Cardiac fibroblast (primary cell): ENCODE results near the gene SLC16A1.
"Not testable (repeated sequence)": the region's sequence is repeated elsewhere in the genome, so short reads cannot be mapped to it uniquely, and the experiment has no call there.

Experiments used
- DNase-seq, 2 donors: peaks; one replicate each; pipeline versions ENCODE4 v3.0.0 to v3.0.0-alpha.2; 2010; ENCODE audit warnings: low read depth in 2 of 2
- H3K4me3 ChIP-seq, 2 donors: replicated peaks in 1 of 2; 1 replicate in 1 of 2; 2 replicates in 1 of 2; pipeline ENCODE4 v1.5.1; 2011; ENCODE audit warnings: low read depth in 2 of 2, low read length in 2 of 2, mild to moderate bottlenecking in 2 of 2, moderate library complexity in 1 of 2
- TF ChIP-seq, protein P1 (sequence below): IDR thresholded peaks from one replicate; pipeline ENCODE4 v1.5.1; 2011; ENCODE audit warnings: low read depth, mild to moderate bottlenecking, low read length, inconsistent platforms

Gene SLC16A1

GRCh38 chr1:112982853-112983536 is 27.0 kb upstream of the SLC16A1 start:
- DNase-seq = no peak
- TF ChIP-seq, protein P1, sequence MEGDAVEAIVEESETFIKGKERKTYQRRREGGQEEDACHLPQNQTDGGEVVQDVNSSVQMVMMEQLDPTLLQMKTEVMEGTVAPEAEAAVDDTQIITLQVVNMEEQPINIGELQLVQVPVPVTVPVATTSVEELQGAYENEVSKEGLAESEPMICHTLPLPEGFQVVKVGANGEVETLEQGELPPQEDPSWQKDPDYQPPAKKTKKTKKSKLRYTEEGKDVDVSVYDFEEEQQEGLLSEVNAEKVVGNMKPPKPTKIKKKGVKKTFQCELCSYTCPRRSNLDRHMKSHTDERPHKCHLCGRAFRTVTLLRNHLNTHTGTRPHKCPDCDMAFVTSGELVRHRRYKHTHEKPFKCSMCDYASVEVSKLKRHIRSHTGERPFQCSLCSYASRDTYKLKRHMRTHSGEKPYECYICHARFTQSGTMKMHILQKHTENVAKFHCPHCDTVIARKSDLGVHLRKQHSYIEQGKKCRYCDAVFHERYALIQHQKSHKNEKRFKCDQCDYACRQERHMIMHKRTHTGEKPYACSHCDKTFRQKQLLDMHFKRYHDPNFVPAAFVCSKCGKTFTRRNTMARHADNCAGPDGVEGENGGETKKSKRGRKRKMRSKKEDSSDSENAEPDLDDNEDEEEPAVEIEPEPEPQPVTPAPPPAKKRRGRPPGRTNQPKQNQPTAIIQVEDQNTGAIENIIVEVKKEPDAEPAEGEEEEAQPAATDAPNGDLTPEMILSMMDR = no peak
- H3K4me3 ChIP-seq = no peak overlapping the region

- H3K4me3 ChIP-seq = no peak overlapping the region
- no peak for DNase-seq
- TF ChIP-seq, protein P1 = no peak
Measured at GRCh38 chr1:112982328-112982727, 26.3 kb upstream of the SLC16A1 start.

DNA sequence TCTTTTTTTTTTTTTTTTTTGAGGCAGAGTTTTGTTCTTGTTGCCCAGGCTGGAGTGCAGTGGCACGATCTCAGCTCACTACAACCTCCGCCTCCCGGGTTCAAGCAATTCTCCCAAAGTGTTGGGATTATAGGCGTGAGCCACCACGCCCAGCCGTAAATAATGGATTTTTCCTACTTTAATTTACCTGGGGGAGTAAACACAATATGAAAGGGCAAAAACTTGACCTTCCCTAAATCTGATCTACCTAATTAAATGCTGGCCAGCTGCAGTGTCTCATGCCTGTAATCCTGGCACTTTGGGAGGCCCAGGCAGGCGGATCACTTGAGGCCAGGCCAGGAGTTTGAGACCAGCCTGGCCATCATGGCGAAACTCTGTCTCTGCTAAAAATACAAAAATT is 25.8 kb upstream of the SLC16A1 start:
- not testable (repeated sequence) for DNase-seq, H3K4me3 ChIP-seq

GRCh38 chr1:112981426-112981825 is 25.4 kb upstream of the SLC16A1 start:
- TF ChIP-seq, protein P1 = no peak
- no peak overlapping the region for H3K4me3 ChIP-seq
- DNase-seq = no peak

DNA sequence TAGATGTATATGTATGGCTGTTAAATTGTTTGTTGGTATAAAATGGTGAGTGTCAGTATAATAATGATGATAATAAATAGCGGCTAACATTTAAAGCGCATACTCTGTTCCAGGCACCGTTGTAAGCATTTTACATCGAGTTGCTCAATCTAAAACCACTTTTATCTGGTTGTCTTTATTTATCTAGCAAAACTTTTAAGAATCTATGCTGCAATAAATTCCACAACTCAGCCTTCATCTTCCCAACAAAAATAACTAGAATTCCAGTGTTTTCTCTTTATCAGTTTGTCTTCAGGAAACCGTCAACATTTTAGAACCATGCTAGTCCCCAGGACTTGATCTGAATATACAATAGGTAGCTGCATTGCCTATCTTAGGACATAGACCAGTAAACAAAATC is 19.3 kb upstream of the SLC16A1 start:
- TF ChIP-seq, protein P1 = no peak
- peak in 1 of 2 donors; percentile 27 for DNase-seq
- no peak overlapping the region for H3K4me3 ChIP-seq

GRCh38 chr1:112974646-112975045 is 18.6 kb upstream of the SLC16A1 start:
- TF ChIP-seq, protein P1 = no peak
- DNase-seq = no peak
- H3K4me3 ChIP-seq = no peak overlapping the region

- TF ChIP-seq, protein P1 = no peak
- DNase-seq = no peak
- no peak overlapping the region for H3K4me3 ChIP-seq
Measured at GRCh38 chr1:112973788-112974187, 17.8 kb upstream of the SLC16A1 start.
